Psoas muscle (tissue), 8 donors: ENCODE results near the gene VWA8. TPM values are rescaled to one million over a fixed set of nuclear protein-coding genes. Genes with fewer than 3 reads are reported as not detected.

Experiments used
- ATAC-seq, 4 donors: fragments of 200-7000 bp; cut with Tn5 transposase; one replicate each; pipeline ENCODE4 v1.9.1; 2020; ENCODE audit warnings: moderate library complexity in 3 of 4, mild to moderate bottlenecking in 2 of 4
- DNase-seq, 2 donors: peaks; one replicate each; pipeline ENCODE4 v3.0.0-alpha.2; 2020
- H3K27ac ChIP-seq: fragments of 200-600 bp; one replicate; pipeline ENCODE4 v1.8.0; 2022
- H3K27me3 ChIP-seq, 3 donors: fragments of 200-600 bp in 1 of 3; one replicate each; pipeline versions ENCODE4 v1.6.1 to v1.8.0; 2013 to 2022; ENCODE audit warnings: low read length in 2 of 3, mild to moderate bottlenecking in 2 of 3, moderate library complexity in 1 of 3; ENCODE audit not compliant: insufficient read depth in 3 of 3
- H3K36me3 ChIP-seq, 2 donors: fragments of 200-600 bp in 1 of 2; one replicate each; pipeline versions ENCODE4 v1.6.1 to v1.8.0; 2013 to 2022; ENCODE audit warnings: low read depth in 1 of 2, mild to moderate bottlenecking in 1 of 2, moderate library complexity in 1 of 2; ENCODE audit not compliant: insufficient read depth in 1 of 2
- H3K4me1 ChIP-seq: fragments of 200-600 bp; one replicate; pipeline ENCODE4 v1.8.0; 2022
- H3K4me3 ChIP-seq: fragments of 200-600 bp; one replicate; pipeline ENCODE4 v1.8.0; 2022; ENCODE audit warnings: mild to moderate bottlenecking
- H3K9me3 ChIP-seq: fragments of 200-600 bp; one replicate; pipeline ENCODE4 v1.8.0; 2022
- CTCF ChIP-seq: fragments of 200-600 bp; IDR thresholded peaks from one replicate; pipeline ENCODE4 v1.8.0; 2022; ENCODE audit warnings: antibody characterized with exemption
- WGBS, 3 donors: extraction: QIAGEN DNeasy Blood & Tissue Kit; methylation state at CpG; one replicate each; pipeline versions ENCODE4 v1.1.6 to v1.1.7; 2013; 5-methylcytosine and 5-hydroxymethylcytosine counted together
- intact Hi-C, 2 donors: fragments of 100-400 bp; cut with DNase I; formaldehyde crosslinking; loops; one replicate each; pipeline versions ENCODE4 v1.11.0 to v1.14.2; 2022
- polyA plus RNA-seq, 3 donors: library from polyadenylated mRNA; stranded (reverse); fragments of 200-250 nt; gene quantifications; one replicate each; pipeline ENCODE4 v1.2.3, GENCODE V29; 2013
- total RNA-seq, 4 donors: library from RNA; stranded (reverse); fragmentation: NEBNext Ultra II Directional in 2 of 4; extraction: Animal tissue kit (Norgen Biotek cat#: 25700) in 2 of 4; gene quantifications; one replicate each; pipeline versions ENCODE4 v1.2.1 to v1.2.4, GENCODE V29; 2021 to 2023
- donor health status: healthy with polysubstance abuse.
- donor health status: DM: no; HTN: no; CAD: no; lungs with moderate emphysema.
- donor health status: Bipolar disorder and iron deficiency.
- donor health status: healthy.
- donor health status: DM: yes; HTN: yes; CAD: no.
- donor health status: DM: no; HTN: no; CAD: no.
- donor health status: DM: no; HTN: no; CAD: no.
- donor health status: DM: yes; HTN: yes; CAD: no.

Gene VWA8
- total and polyA plus RNA-seq, 7 donors, result 8.6 to 50.5 (median 30.1) TPM

GRCh38 chr13:41590122-41590521 is 370.8 kb downstream of the VWA8 start:
- Histone ChIP-seq H3K27ac (no peak overlapping the region), H3K4me3 (no peak overlapping the region), H3K9me3 (no peaks in the 10 kb centered on the region), H3K36me3 (peaks cover 3 to 44% of the 10 kb centered on the region in 2 donors), H3K27me3 (no peaks in the 10 kb centered on the region), H3K4me1 (no peaks in the 10 kb centered on the region)
- no peak for DNase-seq
- TF ChIP-seq CTCF, result no peak
- intact Hi-C loops, result no loop called here
- no peak for ATAC-seq

GRCh38 chr13:41589434-41589833 is 371.5 kb downstream of the VWA8 start:
- peaks cover 6 to 51% of the 10 kb centered on the region in 2 donors for H3K36me3 ChIP-seq
- DNase-seq (no peak), ATAC-seq (no peak)
- 53 to 78% (median 57%) methylated on average over 3 of the region's 3 CpGs for WGBS, 3 donors
- no peak overlapping the region for H3K4me3 ChIP-seq
- intact Hi-C loops, result no loop called here
- no peak overlapping the region for H3K27ac ChIP-seq
- no peaks in the 10 kb centered on the region for H3K9me3 ChIP-seq
- H3K4me1 ChIP-seq, result no peaks in the 10 kb centered on the region
- no peak for TF ChIP-seq CTCF
- H3K27me3 ChIP-seq, result no peaks in the 10 kb centered on the region

GRCh38 chr13:41588899-41589298 is 372.0 kb downstream of the VWA8 start:
- Histone ChIP-seq H3K27ac (no peak overlapping the region), H3K4me1 (no peaks in the 10 kb centered on the region), H3K27me3 (no peaks in the 10 kb centered on the region), H3K9me3 (no peaks in the 10 kb centered on the region), H3K4me3 (no peak overlapping the region), H3K36me3 (peaks cover 6 to 52% of the 10 kb centered on the region in 2 donors)
- no peak for DNase-seq
- peak in 1 of 4 donors; percentile 19 for ATAC-seq
- 85 to 89% (median 86%) methylated on average over 2 of the region's 2 CpGs for WGBS, 3 donors
- no peak for TF ChIP-seq CTCF
- intact Hi-C loops, result no loop called here

- H3K4me3 ChIP-seq, result no peak overlapping the region
- intact Hi-C loops, result no loop called here
- TF ChIP-seq CTCF, result no peak
- H3K9me3 ChIP-seq, result no peaks in the 10 kb centered on the region
- ATAC-seq (no peak), DNase-seq (no peak)
- no peaks in the 10 kb centered on the region for H3K4me1 ChIP-seq
- no peak overlapping the region for H3K27ac ChIP-seq
- no peaks in the 10 kb centered on the region for H3K27me3 ChIP-seq
- H3K36me3 ChIP-seq, result peaks cover 6 to 53% of the 10 kb centered on the region in 2 donors
- WGBS, 3 donors, result 93 to 100% (median 98%) methylated on average over 1 of the region's 1 CpG
Measured at GRCh38 chr13:41588448-41588847, 372.5 kb downstream of the VWA8 start.

- WGBS, 3 donors, result 92 to 93% (median 93%) methylated on average over 9 of the region's 9 CpGs
- no peak for TF ChIP-seq CTCF
- Histone ChIP-seq H3K27me3 (no peaks in the 10 kb centered on the region), H3K4me1 (no peaks in the 10 kb centered on the region), H3K27ac (no peak overlapping the region), H3K4me3 (no peak overlapping the region), H3K9me3 (no peaks in the 10 kb centered on the region), H3K36me3 (peaks cover 6 to 63% of the 10 kb centered on the region in 2 donors)
- intact Hi-C loops, result no loop called here
- ATAC-seq (no peak), DNase-seq (no peak)
Measured at GRCh38 chr13:41587490-41587889, 373.4 kb downstream of the VWA8 start.
